Activated CD4-positive, alpha-beta T cell treated with anti-CD3 and anti-CD28 coated beads, Interleukin-2, amount 50 U/mL, for 48 hours (primary cell): ENCODE measurements around the gene CTDNEP1.

ENCODE experiments used
- DNase-seq, 2 experiments: peaks; one replicate each; pipeline ENCODE4 v3.0.0-alpha.2; 2020

The CTDNEP1 gene

DNA sequence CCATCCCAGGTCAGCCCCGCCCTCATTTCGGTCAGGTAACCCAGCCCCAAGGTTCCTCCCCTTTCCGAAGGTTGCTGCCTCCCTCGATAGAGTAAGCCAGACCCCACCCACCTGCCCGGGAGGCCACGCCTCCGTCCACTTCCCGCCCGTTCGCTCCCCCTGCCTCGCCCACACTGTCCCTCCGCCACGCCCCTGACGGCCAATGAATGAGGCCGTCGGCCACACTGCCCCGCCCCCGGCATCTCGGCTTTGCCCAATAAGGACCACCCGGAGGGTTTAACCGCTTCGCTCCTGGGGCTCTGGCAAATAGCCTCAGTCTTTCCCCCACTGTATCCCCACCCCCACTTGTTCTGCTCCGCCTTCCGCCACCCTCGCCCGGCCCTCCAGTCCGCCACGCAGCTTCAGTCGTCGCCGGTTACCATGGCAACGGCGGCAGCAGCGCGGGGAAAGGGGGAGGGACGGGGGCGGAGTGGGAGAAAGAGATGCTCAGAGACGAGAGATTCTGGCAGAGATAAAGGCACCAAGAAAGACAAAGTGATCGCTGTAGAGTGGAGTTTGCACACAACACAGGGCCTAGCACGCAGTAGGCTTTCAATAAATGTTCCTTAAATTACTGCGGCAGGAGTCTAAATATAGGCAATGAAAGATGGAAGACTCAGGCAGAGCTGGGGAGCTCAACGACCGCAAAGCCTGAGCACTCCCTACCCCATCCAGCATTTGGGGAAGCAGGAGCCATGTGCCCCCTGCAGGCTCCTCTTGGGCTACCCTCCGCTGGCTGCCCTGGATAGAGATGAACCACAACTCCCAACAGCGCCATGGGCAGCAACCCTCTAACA is 37.0 kb downstream of the CTDNEP1 start:
- DNase-seq = peak; percentile 100

DNA sequence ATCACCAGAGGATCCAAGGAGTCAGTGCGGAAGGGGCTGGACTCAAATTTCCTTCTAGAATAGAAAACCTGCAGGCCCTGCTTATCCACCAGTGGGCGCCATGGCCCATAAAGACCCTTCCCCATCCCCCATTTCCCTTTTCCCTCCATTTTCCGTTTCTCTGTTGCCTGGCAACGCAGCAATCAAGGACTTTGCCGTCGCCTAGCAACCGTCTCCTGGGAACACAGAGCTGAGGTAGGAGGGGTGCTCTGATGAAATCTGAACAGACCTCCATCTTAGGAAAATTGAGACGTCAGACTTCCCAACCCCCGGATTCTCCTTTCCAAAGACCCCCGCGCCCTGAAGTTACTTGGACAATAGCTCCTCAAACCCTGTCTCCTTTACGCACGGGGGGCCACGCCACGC is 37.6 kb downstream of the CTDNEP1 start:
- DNase-seq = peak in 1 of 2 experiments; percentile 58

DNA sequence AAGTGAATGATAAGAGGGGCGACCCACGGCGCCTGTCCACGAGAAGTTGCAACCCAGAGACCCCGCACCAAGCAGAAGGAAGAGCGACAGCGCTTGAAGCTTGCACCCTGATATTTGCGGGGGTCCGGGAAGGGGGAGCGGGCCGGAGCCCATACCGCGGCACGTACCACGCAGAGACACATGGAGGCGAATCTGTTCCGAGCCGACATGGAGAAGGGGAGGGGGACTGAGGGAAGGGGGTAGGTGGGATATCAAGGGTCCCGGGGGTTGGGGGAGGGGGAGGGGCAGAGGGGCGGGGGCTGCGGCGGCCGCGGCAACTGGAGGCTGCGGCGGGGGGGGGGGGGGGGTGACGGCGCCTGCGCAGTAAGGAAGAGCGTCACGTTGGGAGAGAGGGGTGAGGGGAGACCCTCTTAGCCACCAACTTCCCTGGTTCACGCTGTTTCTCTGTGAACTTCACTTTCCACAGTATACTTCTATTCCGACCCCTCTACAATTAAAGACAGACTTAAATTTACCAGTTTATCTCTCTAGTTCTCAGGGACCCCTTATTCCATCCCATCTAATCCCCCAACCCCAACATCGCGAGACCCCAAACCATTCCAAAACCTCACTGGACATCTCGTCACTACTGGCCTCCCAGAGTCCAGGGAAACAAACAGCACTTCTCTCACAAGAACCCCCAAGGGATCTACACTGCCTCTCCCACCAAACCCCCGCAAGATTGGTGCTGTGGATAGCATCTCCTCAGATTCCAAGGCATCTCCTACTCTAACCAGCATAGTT is 39.9 kb downstream of the CTDNEP1 start:
- no peak for DNase-seq

DNA sequence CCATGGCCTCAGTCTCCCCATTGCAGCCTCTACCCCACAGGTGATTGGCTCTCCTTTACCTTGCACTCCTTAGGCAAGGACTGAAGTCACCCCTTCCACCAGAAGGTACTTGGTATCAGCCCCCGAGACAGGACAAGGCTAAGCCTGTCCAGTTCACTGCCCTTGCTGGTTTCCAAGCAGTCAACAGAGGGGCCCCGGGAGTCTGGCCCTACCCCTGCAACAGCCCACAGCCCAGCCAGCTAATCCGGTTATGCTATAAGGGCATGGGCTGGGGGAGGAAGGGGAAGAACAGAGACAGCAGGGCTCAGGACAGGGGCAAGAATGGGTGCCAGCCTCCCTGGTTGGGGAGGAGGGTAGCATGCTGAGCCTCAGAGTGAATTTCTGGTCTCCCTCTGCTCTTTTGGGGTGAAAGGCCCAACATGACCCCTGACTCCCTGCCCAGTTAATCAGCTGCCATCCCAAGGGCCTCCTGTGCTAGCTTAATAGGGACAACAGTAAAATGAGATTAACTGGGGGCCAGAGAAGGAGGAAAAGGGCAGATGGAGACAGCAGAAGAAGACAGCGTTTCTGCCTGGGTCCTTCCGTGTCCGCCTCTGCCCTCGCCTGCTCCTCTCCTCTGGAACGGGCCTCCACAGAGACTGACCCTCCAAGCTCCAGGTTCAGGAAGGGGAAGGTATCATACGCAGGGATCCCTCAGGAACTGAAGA is 42.6 kb downstream of the CTDNEP1 start:
- no peak for DNase-seq

DNA sequence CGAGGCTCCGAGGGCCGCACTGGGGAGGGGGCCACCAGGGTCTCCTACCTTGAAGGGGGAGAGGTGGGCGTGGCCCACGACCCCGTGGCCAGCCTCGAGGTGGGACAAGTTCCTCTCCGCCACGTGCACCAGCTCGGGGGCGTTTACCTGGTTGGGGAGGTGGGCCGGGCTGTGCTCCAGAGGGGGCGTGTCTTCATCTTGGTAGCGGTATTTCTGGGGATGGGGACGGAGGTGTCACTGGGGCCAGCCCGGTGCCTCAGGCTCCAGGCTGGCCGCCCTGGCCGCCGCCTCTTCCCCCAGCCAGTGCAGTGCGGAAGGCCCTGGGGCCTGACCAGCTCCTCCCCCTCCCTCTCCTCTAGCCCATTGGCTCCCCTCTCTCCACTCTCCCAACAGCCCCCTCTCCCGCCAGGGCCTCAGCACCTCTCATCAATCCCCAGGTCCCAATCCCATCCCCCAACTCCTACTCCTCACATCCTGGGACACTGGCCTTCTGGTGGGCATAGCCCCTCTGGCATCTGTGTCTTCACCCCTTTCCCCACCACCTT is 43.4 kb downstream of the CTDNEP1 start:
- no peak for DNase-seq

DNA sequence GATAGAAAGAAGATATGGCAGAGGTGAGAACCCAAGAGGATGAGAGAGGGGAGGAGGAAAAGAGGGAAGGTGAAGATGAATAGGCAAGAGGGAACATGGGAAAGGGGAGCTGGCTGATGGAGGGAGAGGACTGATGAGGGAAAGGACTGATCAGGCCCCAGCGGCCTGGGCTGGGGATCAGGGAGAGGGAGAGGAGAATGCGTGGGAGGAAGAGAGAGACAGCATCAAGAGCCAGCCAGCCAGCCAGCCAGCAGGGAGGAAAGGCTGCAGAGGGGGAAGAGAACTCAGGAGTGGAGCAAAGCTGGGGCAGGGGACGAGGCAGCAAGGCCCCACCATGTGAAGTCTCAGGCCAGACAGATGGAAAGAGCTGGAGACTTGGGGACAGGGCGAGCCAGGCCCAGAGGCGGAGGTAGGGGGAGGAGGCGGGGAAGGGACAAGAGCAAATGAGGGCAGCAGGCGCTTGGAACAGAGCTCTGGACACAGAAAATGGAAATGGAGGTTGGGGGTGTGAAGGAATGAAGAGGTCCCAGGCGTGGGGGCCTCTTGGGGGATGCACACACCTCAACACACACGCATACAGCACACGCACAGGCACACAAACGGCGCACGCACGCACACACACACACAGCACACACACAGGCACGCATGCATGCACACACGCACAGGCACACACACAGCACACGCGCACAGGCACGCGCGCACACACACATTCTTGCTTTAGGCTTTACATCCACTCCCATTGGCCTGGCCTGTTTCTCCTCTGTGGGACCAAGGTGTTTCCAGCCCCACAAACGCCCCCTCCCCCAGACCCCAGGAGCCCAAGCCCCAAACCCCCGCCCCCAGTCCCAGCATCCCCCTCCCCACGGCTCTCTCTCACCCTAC is 44.2 kb downstream of the CTDNEP1 start:
- DNase-seq = no peak

DNA sequence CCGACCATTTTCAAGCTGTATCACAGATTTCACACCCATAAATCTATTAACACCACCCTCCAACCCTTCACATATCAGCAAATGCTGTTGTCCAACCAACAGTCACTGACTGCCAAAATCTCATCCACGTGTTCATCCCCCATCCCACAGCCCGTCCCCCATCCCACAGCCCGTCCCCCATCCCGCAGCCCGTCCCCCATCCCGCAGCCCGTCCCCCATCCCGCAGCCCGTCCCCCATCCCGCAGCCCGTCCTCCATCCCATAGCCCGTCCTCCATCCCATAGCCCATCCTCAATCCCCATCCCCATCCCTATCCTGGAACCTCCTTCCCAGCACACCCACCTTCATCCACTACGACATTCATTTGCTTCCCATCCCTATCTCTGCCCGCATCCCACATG is 46.0 kb downstream of the CTDNEP1 start:
- no peak for DNase-seq

DNA sequence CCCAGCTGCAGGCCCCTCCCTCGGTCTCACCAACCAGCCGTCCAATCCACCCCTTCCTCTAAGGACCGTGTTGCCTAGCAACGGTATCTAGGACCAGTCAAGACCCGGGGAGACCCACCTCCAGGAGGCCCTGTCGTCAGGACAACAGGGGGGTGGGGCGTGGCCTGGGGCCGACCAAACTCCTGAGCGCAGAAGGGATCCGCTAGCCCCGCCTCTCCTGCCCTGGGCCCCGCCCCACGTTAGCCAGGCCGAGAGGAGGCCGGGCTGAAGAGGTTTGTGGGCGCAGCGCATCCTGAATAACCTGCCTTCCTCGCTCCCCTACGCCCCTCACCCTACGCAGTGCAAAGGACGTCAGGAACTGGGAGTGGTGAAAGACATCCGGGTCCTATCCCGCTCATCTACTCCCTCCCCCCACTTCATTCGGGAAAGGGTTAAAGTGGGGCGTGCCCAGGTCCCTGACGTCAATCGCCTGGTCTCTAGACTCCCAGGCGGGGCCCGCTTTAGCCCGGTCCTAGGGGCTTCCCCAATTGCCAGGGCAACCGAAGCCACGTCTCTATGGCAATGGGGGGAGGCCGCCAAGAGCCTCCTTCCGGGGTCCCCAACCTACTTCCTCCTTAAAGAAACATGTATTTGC is 46.6 kb downstream of the CTDNEP1 start:
- DNase-seq = peak; percentile 96

DNA sequence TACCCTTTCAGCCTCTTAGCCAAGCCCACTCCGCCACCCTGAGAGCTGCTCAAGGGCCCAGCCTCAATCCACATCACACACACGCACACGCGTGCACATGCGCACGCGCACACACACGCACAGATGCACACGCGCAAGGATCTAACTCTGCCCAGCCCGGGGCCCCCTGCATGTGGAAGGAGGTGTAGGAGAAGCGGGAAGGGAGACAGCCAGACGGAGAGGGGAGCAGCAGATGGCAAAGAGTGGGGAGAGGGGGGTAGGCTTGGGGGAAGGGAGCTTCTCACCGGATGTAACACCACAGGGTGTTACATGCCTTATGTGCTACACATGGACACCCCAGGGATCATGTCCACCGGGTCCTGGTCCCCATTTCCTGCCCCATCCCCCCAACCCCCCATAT is 47.2 kb downstream of the CTDNEP1 start:
- no peak for DNase-seq

DNA sequence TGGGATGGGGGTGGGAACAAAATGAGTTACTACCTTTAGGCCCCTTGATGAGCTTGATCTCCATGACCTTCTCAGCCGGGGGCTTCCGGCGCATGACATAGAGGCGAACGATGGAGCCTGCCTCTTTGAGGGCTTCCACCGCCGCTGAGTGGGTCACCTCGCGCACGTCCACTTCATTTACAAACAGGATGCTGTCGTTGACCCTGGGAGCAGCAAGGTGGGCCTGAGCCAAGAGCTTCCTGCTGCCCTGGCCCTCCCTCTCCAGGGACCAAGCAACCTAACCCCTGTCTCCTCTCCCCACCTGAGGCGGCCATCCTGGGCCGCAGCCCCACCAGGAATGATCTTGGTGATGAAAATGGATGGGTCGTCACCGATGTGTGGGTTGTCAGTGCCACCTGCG is 48.1 kb downstream of the CTDNEP1 start:
- no peak for DNase-seq

DNA sequence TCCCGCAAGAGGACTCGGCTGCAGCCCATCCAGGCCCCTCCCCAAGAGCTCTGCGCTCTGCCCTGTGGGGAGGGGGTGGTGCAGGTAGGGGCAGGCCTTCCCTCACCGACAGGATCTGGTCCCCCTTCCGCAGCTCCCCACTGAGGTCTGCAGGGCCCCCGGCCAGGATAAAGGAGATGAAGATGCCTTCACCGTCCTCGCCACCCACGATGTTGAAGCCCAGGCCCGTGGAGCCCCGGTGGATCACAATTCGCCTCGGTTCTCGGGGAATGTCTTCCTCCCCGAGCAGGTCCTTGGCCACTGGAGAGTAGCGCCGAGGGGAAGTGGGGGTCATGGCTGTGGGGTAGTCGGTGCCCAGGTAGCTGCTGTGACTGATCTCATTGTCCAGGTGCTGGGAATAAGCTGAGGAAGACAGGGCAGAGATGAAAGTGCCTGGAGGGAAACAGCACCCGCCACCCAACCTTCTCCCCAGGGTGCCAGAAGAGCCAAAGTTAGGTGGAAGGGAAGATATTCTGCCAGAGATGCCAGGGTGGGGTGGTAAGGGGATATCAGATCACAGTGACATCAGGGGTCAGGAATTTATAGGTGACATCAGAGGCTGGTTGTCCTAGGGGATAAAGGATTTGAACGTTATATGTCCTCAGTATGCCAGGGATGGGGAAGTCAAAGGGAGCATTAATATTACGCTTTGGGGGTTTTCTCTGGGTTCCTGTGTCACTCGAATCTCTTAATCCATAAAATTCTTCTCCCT is 54.7 kb downstream of the CTDNEP1 start:
- DNase-seq = no peak

DNA sequence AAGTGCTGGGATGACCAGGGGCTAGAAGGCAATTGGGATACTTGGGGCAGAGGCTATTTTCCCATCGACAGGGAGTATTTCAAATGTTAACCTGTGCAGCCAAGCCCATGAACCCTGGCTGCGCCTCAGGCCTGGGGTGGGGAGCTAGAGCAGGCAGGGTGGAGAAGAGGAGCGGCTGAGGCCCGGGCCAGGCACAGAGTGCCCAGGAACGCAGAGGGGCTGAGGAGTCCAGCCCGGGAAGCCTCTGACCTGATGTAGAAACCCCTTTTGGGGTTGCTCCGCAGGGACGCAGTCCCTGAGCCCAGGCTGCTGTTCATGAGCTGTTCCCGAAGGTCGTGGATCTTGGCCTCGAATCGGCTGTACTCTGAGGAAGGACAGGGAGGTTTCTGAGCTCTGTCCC is 55.6 kb downstream of the CTDNEP1 start:
- DNase-seq = no peak
